ENCODE measurements around the gene CTSH. TPM values are rescaled to one million over a fixed set of nuclear protein-coding genes. Genes with fewer than 3 reads are reported as not detected.

The CTSH gene
- total RNA-seq, 1 donor from 2014 or later: 75.8 TPM

GRCh38 chr15:78898540-78898939 lies 46.3 kb downstream of the CTSH start:
- Histone ChIP-seq H3K36me3 (ENCODE audit: control insufficient read depth, insufficient read depth, low read length) (peaks cover 10% of the 10 kb centered on the region), H3K4me3 (ENCODE audit: low read depth, low read length) (no peak overlapping the region), H3K27me3 (ENCODE audit: control insufficient read depth, insufficient read depth, low read length) (no peaks in the 10 kb centered on the region)
- no peak for FAIRE-seq
- no peak for DNase-seq (ENCODE audit: low read depth)
- TF ChIP-seq CTCF (IDR thresholded peaks at IDR 0.05; ENCODE audit: insufficient read depth, low read length, severe bottlenecking): no peak

- Histone ChIP-seq H3K36me3 (ENCODE audit: control insufficient read depth, insufficient read depth, low read length) (peaks cover 12% of the 10 kb centered on the region), H3K27me3 (ENCODE audit: control insufficient read depth, insufficient read depth, low read length) (no peaks in the 10 kb centered on the region), H3K4me3 (ENCODE audit: low read depth, low read length) (no peak overlapping the region)
- TF ChIP-seq CTCF (IDR thresholded peaks at IDR 0.05; ENCODE audit: insufficient read depth, low read length, severe bottlenecking): no peak
- no peak for FAIRE-seq
- no peak for DNase-seq (ENCODE audit: low read depth)
These were observed 49.4 kb downstream of the CTSH start for GRCh38 chr15:78895471-78895870.

- TF ChIP-seq CTCF (IDR thresholded peaks at IDR 0.05; ENCODE audit: insufficient read depth, low read length, severe bottlenecking): no peak
- DNase-seq (ENCODE audit: low read depth) (no peak), FAIRE-seq (no peak)
- no peaks in the 10 kb centered on the region for H3K27me3 ChIP-seq (ENCODE audit: control insufficient read depth, insufficient read depth, low read length)
- H3K36me3 ChIP-seq (ENCODE audit: control insufficient read depth, insufficient read depth, low read length): peaks cover 13% of the 10 kb centered on the region
- no peak overlapping the region for H3K4me3 ChIP-seq (ENCODE audit: low read depth, low read length)
These were observed 51.3 kb downstream of the CTSH start for GRCh38 chr15:78893538-78893937.

GRCh38 chr15:78889000-78889399 lies 55.8 kb downstream of the CTSH start:
- no peak for TF ChIP-seq CTCF (IDR thresholded peaks at IDR 0.05; ENCODE audit: insufficient read depth, low read length, severe bottlenecking)
- FAIRE-seq: no peak
- Histone ChIP-seq H3K27me3 (ENCODE audit: control insufficient read depth, insufficient read depth, low read length) (no peaks in the 10 kb centered on the region), H3K36me3 (ENCODE audit: control insufficient read depth, insufficient read depth, low read length) (peaks cover 13% of the 10 kb centered on the region), H3K4me3 (ENCODE audit: low read depth, low read length) (no peak overlapping the region)
- DNase-seq (ENCODE audit: low read depth): no peak

- H3K27me3 ChIP-seq (ENCODE audit: control insufficient read depth, insufficient read depth, low read length): no peaks in the 10 kb centered on the region
- FAIRE-seq: no peak
- TF ChIP-seq CTCF (IDR thresholded peaks at IDR 0.05; ENCODE audit: insufficient read depth, low read length, severe bottlenecking): no peak
- no peak overlapping the region for H3K4me3 ChIP-seq (ENCODE audit: low read depth, low read length)
- H3K36me3 ChIP-seq (ENCODE audit: control insufficient read depth, insufficient read depth, low read length): peaks cover 4% of the 10 kb centered on the region
- DNase-seq (ENCODE audit: low read depth): no peak
These were observed 63.2 kb downstream of the CTSH start for GRCh38 chr15:78881681-78882080.

GRCh38 chr15:78880813-78881212 lies 64.0 kb downstream of the CTSH start:
- FAIRE-seq: no peak
- H3K27me3 ChIP-seq (ENCODE audit: control insufficient read depth, insufficient read depth, low read length): no peaks in the 10 kb centered on the region
- no peak overlapping the region for H3K4me3 ChIP-seq (ENCODE audit: low read depth, low read length)
- no peak for TF ChIP-seq CTCF (IDR thresholded peaks at IDR 0.05; ENCODE audit: insufficient read depth, low read length, severe bottlenecking)
- no peak for DNase-seq (ENCODE audit: low read depth)
- H3K36me3 ChIP-seq (ENCODE audit: control insufficient read depth, insufficient read depth, low read length): peaks cover 2% of the 10 kb centered on the region

Data from bronchial epithelial cell (primary cell).